Brain pericyte (primary cell): ENCODE results near the gene DLGAP3.
"Not testable (repeated sequence)": the region's sequence is repeated elsewhere in the genome, so short reads cannot be mapped to it uniquely, and the experiment has no call there.

Source experiments
- DNase-seq: peaks from one replicate; pipeline ENCODE4 v3.0.0-alpha.2; 2012; ENCODE audit warnings: low read depth, low spot score

Gene DLGAP3

GRCh38 chr1:34929497-34929852, at the start of gene DLGAP3:
Gene DLGAP3 (minus strand): TSS chr1:34929650. CDS start chr1:34905383, 24,267 bp downstream.
- DNase-seq = no peak

- DNase-seq = no peak
These were observed 49.5 kb upstream of the DLGAP3 start for GRCh38 chr1:34978921-34979320.

GRCh38 chr1:34977858-34978257, 48.4 kb upstream of the DLGAP3 start:
- no peak for DNase-seq

- DNase-seq = no peak
These were observed 47.7 kb upstream of the DLGAP3 start for GRCh38 chr1:34977210-34977471.

GRCh38 chr1:34976384-34977209, 47.1 kb upstream of the DLGAP3 start:
- DNase-seq = no peak

GRCh38 chr1:34975771-34976170, 46.3 kb upstream of the DLGAP3 start:
- no peak for DNase-seq

GRCh38 chr1:34975338-34975737, 45.9 kb upstream of the DLGAP3 start:
- DNase-seq = no peak

GRCh38 chr1:34974626-34975025, 45.2 kb upstream of the DLGAP3 start:
- DNase-seq = no peak

- DNase-seq = no peak
These were observed 43.9 kb upstream of the DLGAP3 start for GRCh38 chr1:34973326-34973725.

GRCh38 chr1:34970829-34971228, 41.4 kb upstream of the DLGAP3 start:
- DNase-seq = no peak

- DNase-seq = no peak
These were observed 40.8 kb upstream of the DLGAP3 start for GRCh38 chr1:34970220-34970735.

GRCh38 chr1:34968297-34968696, 38.8 kb upstream of the DLGAP3 start:
- DNase-seq = not testable (repeated sequence)

- not testable (repeated sequence) for DNase-seq
These were observed 38.2 kb upstream of the DLGAP3 start for GRCh38 chr1:34967672-34968071.

GRCh38 chr1:34965597-34965996, 36.1 kb upstream of the DLGAP3 start:
- no peak for DNase-seq

GRCh38 chr1:34950428-34950827, 21.0 kb upstream of the DLGAP3 start:
- DNase-seq = no peak

- not testable (repeated sequence) for DNase-seq
These were observed 19.3 kb upstream of the DLGAP3 start for GRCh38 chr1:34948739-34949138.

GRCh38 chr1:34947641-34948314, 18.3 kb upstream of the DLGAP3 start:
- not testable (repeated sequence) for DNase-seq

GRCh38 chr1:34946211-34946610, 16.8 kb upstream of the DLGAP3 start:
- DNase-seq = no peak

GRCh38 chr1:34941798-34942197, 12.3 kb upstream of the DLGAP3 start:
- DNase-seq = not testable (repeated sequence)

- DNase-seq = no peak
These were observed 1.2 kb upstream of the DLGAP3 start for GRCh38 chr1:34930702-34931071.

- DNase-seq = no peak
These were observed 627 bp upstream of the DLGAP3 start for GRCh38 chr1:34929853-34930701.
